BE2C (cell line): ENCODE measurements around the gene MYL12B.
"Not testable (repeated sequence)": the region's sequence is repeated elsewhere in the genome, so short reads cannot be mapped to it uniquely, and the experiment has no call there.

ENCODE experiments used
- DNase-seq: peaks from one replicate; pipeline ENCODE4 v3.0.0-alpha.2; 2020
- H3K27me3 ChIP-seq: fragments of 250-450 bp; sonication (Bioruptor Pico); 2 replicates; pipeline ENCODE4 v1.5.1; 2020; ENCODE audit warnings: mild to moderate bottlenecking
- H3K36me3 ChIP-seq: fragments of 250-450 bp; sonication (Bioruptor Pico); 2 replicates; pipeline ENCODE4 v1.5.1; 2020; ENCODE audit warnings: mild to moderate bottlenecking
- H3K4me1 ChIP-seq: fragments of 250-450 bp; sonication (Bioruptor Pico); 2 replicates; pipeline ENCODE4 v1.5.1; 2020
- H3K4me3 ChIP-seq: 2 replicates; pipeline ENCODE4 v1.5.1; 2011; ENCODE audit warnings: low read depth, low read length
- H3K9me3 ChIP-seq: fragments of 250-450 bp; sonication (Bioruptor Pico); 2 replicates; pipeline ENCODE4 v1.5.1; 2020
- CTCF ChIP-seq: IDR thresholded peaks from 2 replicates; pipeline ENCODE4 v1.5.1; 2012; ENCODE audit warnings: mild to moderate bottlenecking, low read depth, low read length

The MYL12B gene

GRCh38 chr18:3269914-3270299 is 8.0 kb downstream of the MYL12B start:
- Histone ChIP-seq H3K27me3 (no peaks in the 10 kb centered on the region), H3K36me3 (no peaks in the 10 kb centered on the region), H3K4me1 (no peaks in the 10 kb centered on the region; the same call in 1 of the 2 replicates), H3K9me3 (no peaks in the 10 kb centered on the region), H3K4me3 (no peak overlapping the region)
- DNase-seq, result no peak
- no peak for TF ChIP-seq CTCF

- Histone ChIP-seq H3K4me3 (no peak overlapping the region), H3K9me3 (no peaks in the 10 kb centered on the region), H3K36me3 (no peaks in the 10 kb centered on the region), H3K4me1 (no peaks in the 10 kb centered on the region; the same call in 1 of the 2 replicates), H3K27me3 (no peaks in the 10 kb centered on the region)
- no peak for TF ChIP-seq CTCF
- DNase-seq, result no peak
These were observed 11.1 kb downstream of the MYL12B start for GRCh38 chr18:3273042-3273441.

- not testable (repeated sequence) for H3K4me1 ChIP-seq, H3K36me3 ChIP-seq, H3K9me3 ChIP-seq, H3K4me3 ChIP-seq, DNase-seq, H3K27me3 ChIP-seq
These were observed 15.8 kb downstream of the MYL12B start for GRCh38 chr18:3277643-3278213.

GRCh38 chr18:3279201-3280185 is 17.6 kb downstream of the MYL12B start:
- no peaks in the 10 kb centered on the region for H3K4me1 ChIP-seq
- H3K9me3 ChIP-seq, result no peaks in the 10 kb centered on the region
- H3K36me3 ChIP-seq, result no peaks in the 10 kb centered on the region
- no peaks in the 10 kb centered on the region for H3K27me3 ChIP-seq
- TF ChIP-seq CTCF, result no peak
- no peak overlapping the region for H3K4me3 ChIP-seq
- DNase-seq, result no peak

GRCh38 chr18:3281456-3282400 is 19.8 kb downstream of the MYL12B start:
- H3K4me1 ChIP-seq, result no peaks in the 10 kb centered on the region
- no peaks in the 10 kb centered on the region for H3K9me3 ChIP-seq
- no peaks in the 10 kb centered on the region for H3K36me3 ChIP-seq
- H3K27me3 ChIP-seq, result no peaks in the 10 kb centered on the region
- DNase-seq, result no peak
- H3K4me3 ChIP-seq, result no peak overlapping the region
- peak; percentile 37; the same call in 1 of the 2 replicates for TF ChIP-seq CTCF

GRCh38 chr18:3283253-3283863 is 21.4 kb downstream of the MYL12B start:
- TF ChIP-seq CTCF, result no peak
- DNase-seq, result no peak
- no peaks in the 10 kb centered on the region for H3K4me1 ChIP-seq
- H3K9me3 ChIP-seq, result no peaks in the 10 kb centered on the region
- no peaks in the 10 kb centered on the region for H3K36me3 ChIP-seq
- H3K27me3 ChIP-seq, result no peaks in the 10 kb centered on the region
- no peak overlapping the region for H3K4me3 ChIP-seq
